NCI-H2196 (cell line): ENCODE results near the gene SGK1.
"Not testable (repeated sequence)": the region's sequence is repeated elsewhere in the genome, so short reads cannot be mapped to it uniquely, and the experiment has no call there.

Source experiments
- DNase-seq: peaks from one replicate; lab custom pipeline; 2025; ENCODE audit not compliant: unreplicated experiment; lab: John Stamatoyannopoulos, UW

SGK1 gene

GRCh38 chr6:134256862-134257261, 61.0 kb downstream of the SGK1 start:
- DNase-seq = no peak

GRCh38 chr6:134255280-134255679, 62.6 kb downstream of the SGK1 start:
- not testable (repeated sequence) for DNase-seq

GRCh38 chr6:134254118-134254517, 63.8 kb downstream of the SGK1 start:
- no peak for DNase-seq

DNA sequence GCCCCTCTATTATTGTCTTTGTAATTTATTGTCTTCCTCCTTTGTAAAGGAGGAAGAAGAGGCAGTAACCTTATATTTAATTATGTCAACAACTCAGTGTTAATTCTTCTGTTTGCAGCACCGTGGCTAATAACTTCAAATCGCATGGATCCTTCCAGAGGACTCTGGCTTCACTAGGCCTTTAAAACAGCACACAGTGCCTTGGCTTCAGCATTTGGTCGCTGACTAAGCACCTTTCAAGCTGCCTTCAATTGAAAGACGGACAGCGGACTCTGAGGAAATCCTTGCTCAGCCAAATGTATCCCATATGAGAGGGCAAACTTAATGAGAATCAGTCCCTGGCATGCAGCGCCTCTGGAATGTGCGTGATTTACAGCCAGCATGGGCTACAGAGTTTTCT, 64.2 kb downstream of the SGK1 start:
- no peak for DNase-seq

DNA sequence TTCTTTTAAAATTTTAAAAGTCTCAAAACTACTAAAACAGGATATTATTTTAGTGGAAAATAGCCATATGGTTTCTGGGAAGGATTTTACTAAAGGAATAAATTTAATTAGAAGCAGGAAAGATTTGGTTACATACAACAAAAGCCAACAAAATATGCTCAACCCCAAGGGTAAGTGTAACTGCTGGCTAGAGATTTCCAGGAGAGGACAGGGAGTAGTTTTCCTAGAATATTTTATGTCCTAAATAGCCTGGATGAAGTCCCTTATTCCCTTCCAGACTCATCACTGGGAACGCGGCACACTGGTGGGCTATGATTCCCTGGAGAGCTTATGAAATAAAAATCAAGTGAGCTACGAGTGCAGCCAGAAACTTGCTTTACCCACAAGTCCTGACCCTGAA, 66.6 kb downstream of the SGK1 start:
- no peak for DNase-seq

GRCh38 chr6:134250776-134251175, 67.1 kb downstream of the SGK1 start:
- no peak for DNase-seq

DNA sequence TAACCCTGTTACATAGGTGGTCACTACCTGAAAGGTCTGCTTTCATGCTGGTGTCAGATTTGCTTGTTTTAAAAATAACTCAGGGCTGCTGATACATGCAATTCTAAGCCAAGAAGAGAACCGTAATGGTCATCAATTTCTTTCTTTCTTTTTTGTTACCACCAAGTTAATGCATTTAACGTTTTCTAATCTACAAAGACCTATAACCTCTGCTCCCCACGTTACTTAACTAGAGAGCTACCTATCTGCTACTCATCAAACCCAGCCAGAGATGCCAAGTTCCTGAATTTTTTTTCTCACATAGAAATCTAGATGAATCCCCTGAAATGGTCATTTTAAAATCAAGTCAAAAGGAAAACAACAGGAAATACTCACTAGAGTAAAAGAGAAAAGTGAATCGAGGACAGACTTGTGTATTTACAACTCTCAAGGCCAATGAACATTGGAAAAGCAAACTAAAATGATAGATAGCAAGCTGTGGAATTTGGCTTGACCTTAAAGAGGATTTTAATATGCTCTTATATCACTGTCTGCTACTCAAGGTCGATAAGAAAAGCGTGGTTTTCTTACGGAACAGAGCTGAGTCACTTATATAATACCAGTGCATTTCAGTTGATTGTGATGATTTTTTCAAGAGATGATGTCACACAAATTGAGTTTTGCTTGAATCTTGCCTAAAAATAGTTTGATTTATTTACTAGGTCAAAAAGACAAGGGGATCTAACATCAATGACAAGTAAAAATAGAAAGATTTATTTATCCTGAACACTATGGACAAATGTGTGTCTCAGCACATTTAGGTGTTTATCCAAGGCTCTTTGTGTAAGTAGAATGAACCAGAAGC, 67.9 kb downstream of the SGK1 start:
- DNase-seq = no peak

- DNase-seq = no peak
Measured at GRCh38 chr6:134249239-134249758, 68.6 kb downstream of the SGK1 start.

DNA sequence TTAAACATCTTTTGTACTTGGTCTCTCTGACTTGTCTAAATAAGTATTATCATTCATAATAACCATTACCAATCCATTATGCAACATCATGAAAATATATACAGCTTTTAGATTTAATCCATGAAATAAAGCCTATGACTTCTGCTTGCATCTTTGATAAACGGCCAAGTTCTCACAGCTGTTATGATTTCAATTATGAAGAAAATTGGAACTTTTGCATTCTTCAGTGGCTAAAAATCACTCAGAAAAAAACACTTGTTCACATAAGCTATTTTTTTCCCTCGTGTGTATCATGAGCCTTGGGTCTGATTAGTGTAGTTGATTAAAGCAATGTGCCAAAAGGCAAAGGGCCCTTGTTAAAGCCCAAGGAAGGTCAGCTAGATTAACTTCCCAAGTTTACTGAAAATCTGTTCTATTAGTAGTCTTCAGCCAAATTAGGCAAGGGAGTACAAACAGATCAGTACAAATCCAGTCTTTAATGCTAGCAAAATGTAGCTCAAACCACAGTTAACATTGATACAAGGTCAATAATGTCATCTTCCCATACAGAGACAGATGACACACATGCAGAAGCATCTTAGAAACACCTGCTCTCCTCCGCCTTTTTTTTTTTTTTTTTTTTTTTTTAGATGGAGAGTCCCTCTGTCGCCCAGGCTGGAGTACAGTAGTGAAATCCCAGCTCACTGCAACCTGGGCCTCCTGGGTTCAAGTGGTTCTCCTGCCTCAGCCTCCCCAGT, 69.9 kb downstream of the SGK1 start:
- no peak for DNase-seq

GRCh38 chr6:134247231-134247833, 70.6 kb downstream of the SGK1 start:
- DNase-seq = no peak

GRCh38 chr6:134245706-134246105, 72.2 kb downstream of the SGK1 start:
- DNase-seq = no peak

- no peak for DNase-seq
Measured at GRCh38 chr6:134245041-134245440, 72.9 kb downstream of the SGK1 start.

DNA sequence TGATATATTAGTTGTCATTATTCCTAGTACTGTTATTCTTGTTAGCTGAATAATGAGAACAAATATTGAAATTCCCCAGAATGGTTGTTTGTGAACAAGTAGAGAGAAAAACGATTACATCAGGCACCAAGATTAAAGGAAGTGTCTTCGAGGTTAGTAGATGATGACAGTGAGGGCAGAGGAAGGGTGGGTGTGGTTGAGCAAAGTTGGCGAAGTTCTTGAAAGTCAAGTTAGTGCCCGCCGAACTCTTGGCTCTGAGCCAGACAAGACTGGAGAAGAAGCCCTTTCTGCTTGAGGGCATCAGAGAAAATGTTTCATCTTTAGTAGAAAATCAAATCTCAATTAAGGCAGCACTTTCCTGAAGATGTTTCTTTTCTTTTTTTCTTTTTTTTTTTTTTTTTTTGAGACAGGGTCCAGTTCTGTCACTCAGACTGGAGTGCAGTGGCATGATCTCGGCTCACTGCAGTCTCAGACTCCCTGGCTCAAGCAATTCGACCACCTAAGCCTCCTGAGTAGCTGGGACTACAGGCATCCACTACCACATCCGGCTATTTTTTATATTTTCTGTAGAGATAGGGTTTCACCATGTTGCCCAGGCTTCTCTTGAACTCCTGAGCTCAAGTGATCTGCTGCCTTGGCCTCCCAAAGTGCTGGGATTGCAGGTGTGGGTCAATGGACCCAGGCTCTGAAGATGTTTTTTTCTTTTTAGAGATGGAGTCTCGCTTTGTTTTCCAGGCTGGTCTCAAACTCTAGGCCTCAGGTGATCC, 77.1 kb downstream of the SGK1 start:
- no peak for DNase-seq

GRCh38 chr6:134238960-134239795, 78.7 kb downstream of the SGK1 start:
- no peak for DNase-seq

DNA sequence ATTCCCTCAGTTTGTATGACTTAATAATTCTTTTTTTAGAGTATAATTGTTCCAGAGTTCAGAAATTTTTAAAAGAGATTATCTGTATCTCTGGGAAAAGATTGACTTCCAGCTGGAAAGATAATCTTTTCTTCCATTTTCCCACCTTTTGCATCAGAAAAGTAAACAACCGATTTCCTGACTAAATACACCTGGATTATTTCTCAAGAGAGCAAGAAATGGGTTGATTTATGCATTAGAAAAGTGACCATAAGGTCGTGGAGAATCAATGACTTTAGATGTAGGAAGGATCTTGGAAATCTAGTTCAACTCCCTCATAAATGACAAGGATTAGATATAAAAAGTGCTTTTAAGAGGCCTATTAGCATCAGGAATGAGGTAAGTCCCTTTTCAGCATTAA, 79.9 kb downstream of the SGK1 start:
- DNase-seq = no peak

GRCh38 chr6:134235937-134236751, 81.8 kb downstream of the SGK1 start:
- no peak for DNase-seq

GRCh38 chr6:134235334-134235733, 82.6 kb downstream of the SGK1 start:
- DNase-seq = not testable (repeated sequence)

DNA sequence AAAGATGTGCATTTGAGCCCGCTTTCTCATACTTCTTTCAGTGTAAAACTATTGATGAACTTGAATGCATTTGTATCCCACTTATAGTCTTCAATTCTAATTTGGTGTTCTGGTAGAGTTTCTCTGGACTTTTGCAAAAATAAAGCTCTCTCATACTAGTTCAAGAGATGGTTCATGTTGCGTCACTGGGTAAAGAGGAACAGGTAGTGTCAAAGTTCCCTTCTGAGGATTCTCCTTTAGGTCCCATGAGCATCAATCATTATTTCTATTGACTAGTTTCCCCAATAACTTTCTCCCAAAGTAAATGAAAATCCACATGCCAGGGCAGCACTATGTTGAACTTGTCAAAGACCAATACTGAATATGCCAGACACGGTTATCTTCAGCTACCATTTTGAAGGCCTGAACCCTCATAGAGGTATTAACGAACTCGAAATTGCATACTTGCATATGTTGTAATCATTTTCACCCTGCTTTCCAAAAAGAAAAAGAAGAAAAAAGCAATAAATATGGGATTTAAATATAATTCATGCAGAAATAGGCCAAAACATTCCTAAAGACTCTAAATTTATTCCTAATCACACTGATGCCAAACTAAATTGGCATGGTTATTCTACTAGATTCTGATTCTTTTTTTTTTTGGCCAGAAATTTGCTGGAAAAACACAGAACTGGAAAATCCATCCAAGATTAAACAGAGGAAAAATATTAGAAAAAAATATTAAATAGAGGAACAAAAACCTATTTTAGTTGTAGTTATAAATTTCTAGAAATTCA, 84.5 kb downstream of the SGK1 start:
- DNase-seq = no peak

DNA sequence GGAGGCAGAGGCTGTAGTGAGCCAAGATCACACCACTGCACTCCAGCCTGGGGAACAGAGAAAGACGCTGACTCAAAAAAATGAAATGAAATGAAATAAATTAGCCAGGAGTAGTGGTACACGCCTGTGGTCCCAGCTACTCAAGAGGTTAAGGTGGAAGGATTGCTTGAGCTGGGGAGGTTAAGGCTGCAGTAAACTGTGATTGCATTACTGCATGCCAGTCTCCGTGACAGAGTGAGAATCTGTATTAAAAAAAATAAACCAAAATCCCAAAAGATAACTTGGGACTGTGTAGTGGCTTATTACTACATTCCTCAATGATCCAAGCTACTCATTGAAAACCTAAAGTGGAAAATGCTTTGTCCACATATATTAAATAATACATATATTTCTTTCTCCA, 87.0 kb downstream of the SGK1 start:
- DNase-seq = no peak
